Type B pancreatic cell (in vitro differentiated cells): ENCODE measurements around the gene TREML1. TPM values are rescaled to one million over a fixed set of nuclear protein-coding genes. Genes with fewer than 3 reads are reported as not detected.

Source experiments
- DNase-seq: peaks from one replicate; pipeline ENCODE4 v3.0.0; 2021; ENCODE audit warnings: mixed read lengths; ENCODE audit not compliant: unreplicated experiment; ENCODE audit errors: extremely low spot score
- H3K27ac Mint-ChIP-seq: 2 replicates; pipeline ENCODE4 v1.8.0; 2021; ENCODE audit warnings: mild to moderate bottlenecking, mixed read lengths
- H3K27me3 Mint-ChIP-seq: 2 replicates; pipeline ENCODE4 v1.8.0; 2021; ENCODE audit warnings: mixed read lengths
- H3K36me3 Mint-ChIP-seq: 2 replicates; pipeline ENCODE4 v1.8.0; 2021; ENCODE audit warnings: mixed read lengths
- H3K4me1 Mint-ChIP-seq: one replicate; pipeline ENCODE4 v1.8.0; 2021; ENCODE audit warnings: mixed read lengths; ENCODE audit not compliant: unreplicated experiment
- H3K4me3 Mint-ChIP-seq: 2 replicates; pipeline ENCODE4 v1.8.0; 2021; ENCODE audit warnings: mild to moderate bottlenecking, mixed read lengths
- H3K9me3 Mint-ChIP-seq: 2 replicates; pipeline ENCODE4 v1.8.0; 2021; ENCODE audit warnings: mixed read lengths
- total RNA-seq: library from RNA; stranded (reverse); gene quantifications from 2 replicates; pipeline ENCODE4 v1.2.1, GENCODE V29; 2021; ENCODE audit warnings: low replicate concordance
- TF ChIP-seq, protein P1 (sequence below): fragments of 200-600 bp; sonication (generic); conservative IDR thresholded peaks from 2 replicates; pipeline ENCODE4 v1.5.0; 2021; ENCODE audit warnings: antibody characterized with exemption, mild to moderate bottlenecking

The TREML1 gene
- total RNA-seq, 1 donor from 2014 or later = not detected

DNA sequence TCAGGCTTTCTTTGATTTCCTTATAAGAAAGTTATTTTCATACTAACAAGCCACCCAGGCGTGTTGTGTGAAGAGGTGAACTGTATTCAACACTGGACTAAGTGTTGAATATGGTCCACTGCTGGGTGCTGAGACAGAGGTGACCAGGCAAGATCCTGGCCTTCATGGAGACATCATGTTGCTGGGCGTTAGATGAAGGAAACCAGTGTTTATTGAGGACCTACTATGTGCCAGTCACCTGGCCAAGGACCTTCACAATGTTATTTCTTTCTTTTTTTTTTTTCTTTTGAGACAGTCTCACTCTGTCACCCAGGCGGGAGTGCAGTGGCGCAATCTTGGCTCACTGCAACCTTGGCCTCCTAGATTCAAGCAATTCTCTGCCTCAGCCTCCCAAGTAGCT lies 1.9 kb upstream of the TREML1 start:
- H3K36me3 Mint-ChIP-seq = no peaks in the 10 kb centered on the region
- no peak for DNase-seq
- no peak overlapping the region for H3K4me3 Mint-ChIP-seq
- H3K4me1 Mint-ChIP-seq = no peaks in the 10 kb centered on the region
- peaks cover 20% of the 10 kb centered on the region for H3K27me3 Mint-ChIP-seq
- no peaks in the 10 kb centered on the region for H3K9me3 Mint-ChIP-seq
- no peak overlapping the region for H3K27ac Mint-ChIP-seq
- TF ChIP-seq, protein P1, sequence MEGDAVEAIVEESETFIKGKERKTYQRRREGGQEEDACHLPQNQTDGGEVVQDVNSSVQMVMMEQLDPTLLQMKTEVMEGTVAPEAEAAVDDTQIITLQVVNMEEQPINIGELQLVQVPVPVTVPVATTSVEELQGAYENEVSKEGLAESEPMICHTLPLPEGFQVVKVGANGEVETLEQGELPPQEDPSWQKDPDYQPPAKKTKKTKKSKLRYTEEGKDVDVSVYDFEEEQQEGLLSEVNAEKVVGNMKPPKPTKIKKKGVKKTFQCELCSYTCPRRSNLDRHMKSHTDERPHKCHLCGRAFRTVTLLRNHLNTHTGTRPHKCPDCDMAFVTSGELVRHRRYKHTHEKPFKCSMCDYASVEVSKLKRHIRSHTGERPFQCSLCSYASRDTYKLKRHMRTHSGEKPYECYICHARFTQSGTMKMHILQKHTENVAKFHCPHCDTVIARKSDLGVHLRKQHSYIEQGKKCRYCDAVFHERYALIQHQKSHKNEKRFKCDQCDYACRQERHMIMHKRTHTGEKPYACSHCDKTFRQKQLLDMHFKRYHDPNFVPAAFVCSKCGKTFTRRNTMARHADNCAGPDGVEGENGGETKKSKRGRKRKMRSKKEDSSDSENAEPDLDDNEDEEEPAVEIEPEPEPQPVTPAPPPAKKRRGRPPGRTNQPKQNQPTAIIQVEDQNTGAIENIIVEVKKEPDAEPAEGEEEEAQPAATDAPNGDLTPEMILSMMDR = no peak

DNA sequence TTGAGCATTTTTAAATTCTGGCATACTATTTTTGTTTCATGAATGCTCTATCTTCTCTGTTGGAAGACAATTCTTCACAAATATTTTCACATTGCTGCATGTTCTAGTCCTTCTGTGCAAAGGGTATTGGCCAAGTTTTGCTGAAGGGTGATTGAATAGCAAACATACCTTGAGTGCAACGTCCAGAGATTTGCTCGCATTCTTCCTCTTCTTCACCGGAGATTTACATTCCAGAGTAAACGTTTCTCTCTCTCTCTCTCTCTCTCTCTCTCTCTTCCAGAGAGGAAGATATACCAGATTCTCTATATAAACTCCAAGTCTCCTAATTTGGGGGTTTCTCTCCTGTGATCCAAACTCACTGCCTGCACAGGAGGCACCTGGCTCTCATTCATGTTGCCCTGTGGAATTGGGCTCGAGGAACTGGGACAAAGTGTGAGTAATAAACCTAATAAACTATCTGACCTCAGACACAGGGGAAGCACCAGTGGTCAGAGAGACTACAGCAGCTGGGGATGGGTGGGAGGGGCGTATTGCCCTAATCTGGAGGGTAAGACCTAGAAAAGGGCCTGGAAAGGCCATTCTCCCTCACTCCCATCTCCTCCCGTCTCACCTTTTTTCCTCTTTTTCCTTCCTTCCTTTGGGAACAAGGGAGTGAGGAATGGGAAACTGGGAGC lies 1.1 kb upstream of the TREML1 start:
- H3K36me3 Mint-ChIP-seq = no peaks in the 10 kb centered on the region
- H3K4me1 Mint-ChIP-seq = no peaks in the 10 kb centered on the region
- no peak for DNase-seq
- no peak overlapping the region for H3K27ac Mint-ChIP-seq
- peaks cover 20% of the 10 kb centered on the region for H3K27me3 Mint-ChIP-seq
- no peak overlapping the region for H3K4me3 Mint-ChIP-seq
- TF ChIP-seq, protein P1 = no peak
- no peaks in the 10 kb centered on the region for H3K9me3 Mint-ChIP-seq

DNA sequence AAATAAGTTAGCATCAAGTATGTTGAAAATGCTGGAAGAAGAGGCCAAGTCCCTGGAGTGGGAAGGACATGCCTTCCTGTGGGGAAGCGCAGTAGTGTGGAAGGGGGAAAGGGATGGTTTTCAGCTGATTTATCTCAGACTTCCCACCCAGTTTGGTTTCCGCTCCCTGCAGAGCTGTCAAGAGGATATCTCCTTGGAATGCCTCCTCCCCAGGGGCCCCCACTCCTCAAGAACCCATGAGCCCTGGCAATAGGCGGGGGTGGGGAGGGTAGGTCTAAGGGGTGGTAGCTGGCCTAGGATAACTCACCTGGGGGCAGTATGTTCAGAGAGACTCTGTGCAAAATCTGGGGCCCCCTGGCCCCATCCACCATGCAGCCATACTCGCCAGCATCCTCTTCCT lies 696 bp downstream of the TREML1 start:
- no peaks in the 10 kb centered on the region for H3K36me3 Mint-ChIP-seq
- TF ChIP-seq, protein P1 = no peak

DNA sequence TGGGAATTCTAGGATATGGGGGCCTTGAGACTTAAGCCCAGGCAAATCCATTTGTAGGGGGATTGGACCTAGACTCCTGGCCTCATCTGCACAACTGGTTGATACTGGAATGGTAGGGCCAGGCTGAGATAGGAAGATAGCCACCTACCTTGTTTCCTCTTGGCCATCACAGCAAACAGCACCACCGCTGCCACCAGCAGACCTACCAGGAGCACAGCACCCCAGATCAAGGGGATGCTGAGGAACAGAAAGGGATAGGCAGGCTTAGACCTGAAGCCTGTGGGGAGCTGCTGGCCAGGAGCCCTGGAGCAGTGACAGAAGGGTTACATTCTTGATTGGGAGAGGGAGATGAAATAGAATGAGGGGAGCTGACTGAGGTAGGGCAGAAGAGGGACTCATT lies 3.5 kb downstream of the TREML1 start:
- Mint-ChIP-seq H3K36me3 (no peaks in the 10 kb centered on the region), H3K27me3 (peaks cover 11% of the 10 kb centered on the region), H3K4me3 (no peak overlapping the region), H3K4me1 (no peaks in the 10 kb centered on the region), H3K27ac (no peak overlapping the region), H3K9me3 (no peaks in the 10 kb centered on the region)
- no peak for DNase-seq
- TF ChIP-seq, protein P1 = no peak

More for the DNA sequence above, 696 bp downstream of the TREML1 start:
- Mint-ChIP-seq H3K9me3 (no peaks in the 10 kb centered on the region), H3K27me3 (peaks cover 20% of the 10 kb centered on the region), H3K4me3 (no peak overlapping the region), H3K27ac (no peak overlapping the region), H3K4me1 (no peaks in the 10 kb centered on the region)
- no peak for DNase-seq

DNA sequence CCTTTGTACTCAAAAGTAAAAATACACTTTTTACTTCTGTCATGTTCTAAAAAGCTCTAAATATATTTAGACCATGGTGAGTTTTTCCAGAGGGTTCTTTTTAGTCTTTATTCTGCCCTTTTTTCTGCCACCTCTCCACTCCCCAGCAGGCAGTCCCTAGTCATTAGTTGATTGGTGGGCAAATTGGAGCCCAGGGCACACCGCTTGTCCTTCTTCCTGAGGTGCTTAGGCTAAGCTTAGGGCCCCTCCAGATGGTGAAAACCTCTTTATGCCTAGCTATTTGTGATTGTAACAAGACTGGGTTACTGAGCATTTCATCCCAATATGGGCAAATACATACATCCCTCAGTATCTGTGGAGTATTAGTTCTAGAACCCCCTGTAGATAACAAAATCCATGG lies 6.2 kb downstream of the TREML1 start:
- Mint-ChIP-seq H3K27ac (no peak overlapping the region), H3K4me3 (no peak overlapping the region), H3K9me3 (no peaks in the 10 kb centered on the region), H3K4me1 (no peaks in the 10 kb centered on the region), H3K27me3 (no peaks in the 10 kb centered on the region), H3K36me3 (peaks cover 3% of the 10 kb centered on the region)
- TF ChIP-seq, protein P1 = no peak
- DNase-seq = no peak
